NCI-H82 treated with DMSO at 0.1 percent for 48 hours (cell line): ENCODE results near the gene CT45A7.
"Not testable (repeated sequence)": the region's sequence is repeated elsewhere in the genome, so short reads cannot be mapped to it uniquely, and the experiment has no call there.

Source experiments
- DNase-seq: peaks from one replicate; lab custom pipeline; 2025; ENCODE audit not compliant: unreplicated experiment; lab: John Stamatoyannopoulos, UW

The CT45A7 gene, protein sequence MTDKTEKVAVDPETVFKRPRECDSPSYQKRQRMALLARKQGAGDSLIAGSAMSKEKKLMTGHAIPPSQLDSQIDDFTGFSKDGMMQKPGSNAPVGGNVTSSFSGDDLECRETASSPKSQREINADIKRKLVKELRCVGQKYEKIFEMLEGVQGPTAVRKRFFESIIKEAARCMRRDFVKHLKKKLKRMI

DNA sequence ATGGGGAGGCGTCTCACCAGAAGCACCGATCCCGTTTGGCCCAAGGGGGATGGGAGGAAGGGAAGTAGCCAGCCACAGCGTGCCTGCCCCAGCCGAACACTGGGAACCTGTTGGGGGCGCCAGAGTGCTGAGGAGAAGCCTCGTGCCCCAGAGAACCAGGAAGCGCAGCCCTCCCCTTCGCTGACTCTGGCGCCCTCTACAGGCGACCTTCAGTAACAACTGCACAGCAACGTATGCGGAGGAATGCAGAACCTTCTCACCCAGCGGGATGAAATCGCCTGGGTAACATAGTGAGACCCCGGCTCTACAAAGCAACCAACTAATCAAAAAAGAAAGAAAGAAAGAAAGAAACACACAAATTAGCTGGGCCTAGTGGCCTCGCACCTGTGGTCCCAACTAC, at the start of gene CT45A7:
TSS of gene CT45A7 (minus strand) at position 101 of the 400 bp plus-strand sequence. CDS start 3,747 bp downstream, outside the sequence.
- DNase-seq, result not testable (repeated sequence)

- not testable (repeated sequence) for DNase-seq
These were observed 45.7 kb upstream of the CT45A7 start for GRCh38 chrX:135882741-135883140.

DNA sequence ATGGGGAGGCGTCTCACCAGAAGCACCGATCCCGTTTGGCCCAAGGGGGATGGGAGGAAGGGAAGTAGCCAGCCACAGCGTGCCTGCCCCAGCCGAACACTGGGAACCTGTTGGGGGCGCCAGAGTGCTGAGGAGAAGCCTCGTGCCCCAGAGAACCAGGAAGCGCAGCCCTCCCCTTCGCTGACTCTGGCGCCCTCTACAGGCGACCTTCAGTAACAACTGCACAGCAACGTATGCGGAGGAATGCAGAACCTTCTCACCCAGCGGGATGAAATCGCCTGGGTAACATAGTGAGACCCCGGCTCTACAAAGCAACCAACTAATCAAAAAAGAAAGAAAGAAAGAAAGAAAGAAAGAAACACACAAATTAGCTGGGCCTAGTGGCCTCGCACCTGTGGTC, 34.6 kb upstream of the CT45A7 start, which contains the start of gene CT45A9:
TSS of gene CT45A9 (minus strand) at position 101 of the 400 bp plus-strand sequence. CDS start 3,751 bp downstream, outside the sequence.
- not testable (repeated sequence) for DNase-seq

DNA sequence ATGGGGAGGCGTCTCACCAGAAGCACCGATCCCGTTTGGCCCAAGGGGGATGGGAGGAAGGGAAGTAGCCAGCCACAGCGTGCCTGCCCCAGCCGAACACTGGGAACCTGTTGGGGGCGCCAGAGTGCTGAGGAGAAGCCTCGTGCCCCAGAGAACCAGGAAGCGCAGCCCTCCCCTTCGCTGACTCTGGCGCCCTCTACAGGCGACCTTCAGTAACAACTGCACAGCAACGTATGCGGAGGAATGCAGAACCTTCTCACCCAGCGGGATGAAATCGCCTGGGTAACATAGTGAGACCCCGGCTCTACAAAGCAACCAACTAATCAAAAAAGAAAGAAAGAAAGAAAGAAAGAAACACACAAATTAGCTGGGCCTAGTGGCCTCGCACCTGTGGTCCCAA, 17.4 kb upstream of the CT45A7 start, which contains the start of gene CT45A8:
TSS of gene CT45A8 (minus strand) at position 101 of the 400 bp plus-strand sequence. CDS start 3,755 bp downstream, outside the sequence.
- not testable (repeated sequence) for DNase-seq

DNA sequence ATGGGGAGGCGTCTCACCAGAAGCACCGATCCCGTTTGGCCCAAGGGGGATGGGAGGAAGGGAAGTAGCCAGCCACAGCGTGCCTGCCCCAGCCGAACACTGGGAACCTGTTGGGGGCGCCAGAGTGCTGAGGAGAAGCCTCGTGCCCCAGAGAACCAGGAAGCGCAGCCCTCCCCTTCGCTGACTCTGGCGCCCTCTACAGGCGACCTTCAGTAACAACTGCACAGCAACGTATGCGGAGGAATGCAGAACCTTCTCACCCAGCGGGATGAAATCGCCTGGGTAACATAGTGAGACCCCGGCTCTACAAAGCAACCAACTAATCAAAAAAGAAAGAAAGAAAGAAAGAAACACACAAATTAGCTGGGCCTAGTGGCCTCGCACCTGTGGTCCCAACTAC, 17.2 kb downstream of the CT45A7 start, which contains the start of gene CT45A2:
TSS of gene CT45A2 (minus strand) at position 101 of the 400 bp plus-strand sequence. CDS start 3,747 bp downstream, outside the sequence.
- DNase-seq, result not testable (repeated sequence)

DNA sequence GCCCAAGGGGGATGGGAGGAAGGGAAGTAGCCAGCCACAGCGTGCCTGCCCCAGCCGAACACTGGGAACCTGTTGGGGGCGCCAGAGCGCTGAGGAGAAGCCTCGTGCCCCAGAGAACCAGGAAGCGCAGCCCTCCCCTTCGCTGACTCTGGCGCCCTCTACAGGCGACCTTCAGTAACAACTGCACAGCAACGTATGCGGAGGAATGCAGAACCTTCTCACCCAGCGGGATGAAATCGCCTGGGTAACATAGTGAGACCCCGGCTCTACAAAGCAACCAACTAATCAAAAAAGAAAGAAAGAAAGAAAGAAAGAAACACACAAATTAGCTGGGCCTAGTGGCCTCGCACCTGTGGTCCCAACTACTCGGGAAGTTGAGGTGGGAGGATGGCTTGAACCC, 34.4 kb downstream of the CT45A7 start, which contains the start of gene CT45A6:
TSS of gene CT45A6 (minus strand) at position 101 of the 400 bp plus-strand sequence. CDS start 3,794 bp downstream, outside the sequence.
- not testable (repeated sequence) for DNase-seq

- DNase-seq, result not testable (repeated sequence)
These were observed 51.7 kb downstream of the CT45A7 start, which contains the start of gene CT45A5 for GRCh38 chrX:135785403-135785802. Gene CT45A5, minus strand, starts transcription at chrX:135785503. Its CDS starts 3,774 bp downstream, at chrX:135781729.
